ENCODE results near the gene GPC6. TPM values are rescaled to one million over a fixed set of nuclear protein-coding genes. Genes with fewer than 3 reads are reported as not detected.

Gene GPC6
- polyA plus RNA-seq, 1 of the 3 experiments (the other 2 are of a cell fraction): 6.7 TPM

DNA sequence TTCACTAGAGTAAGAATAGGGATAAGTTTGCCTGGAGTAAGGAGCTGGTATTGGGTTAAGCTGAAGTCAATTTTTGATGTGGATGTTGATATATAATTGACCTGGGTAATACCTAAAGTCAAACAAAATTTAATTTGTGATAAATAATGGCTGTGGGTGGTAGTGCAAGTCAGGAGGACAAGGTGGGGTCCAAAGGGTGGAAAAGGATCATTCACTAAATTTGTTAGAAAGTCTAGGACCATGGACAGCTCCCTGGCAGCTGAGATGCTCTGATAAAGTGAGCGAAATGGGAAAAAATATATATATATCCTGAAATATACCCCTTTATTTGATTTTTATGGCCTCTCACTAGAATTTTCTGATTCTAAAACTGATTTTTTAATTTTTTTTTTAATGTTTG lies 463.5 kb downstream of the GPC6 start:
- no peak for TF ChIP-seq ELF1 (IDR thresholded peaks at IDR 0.05)
- TF ChIP-seq, protein P1, sequence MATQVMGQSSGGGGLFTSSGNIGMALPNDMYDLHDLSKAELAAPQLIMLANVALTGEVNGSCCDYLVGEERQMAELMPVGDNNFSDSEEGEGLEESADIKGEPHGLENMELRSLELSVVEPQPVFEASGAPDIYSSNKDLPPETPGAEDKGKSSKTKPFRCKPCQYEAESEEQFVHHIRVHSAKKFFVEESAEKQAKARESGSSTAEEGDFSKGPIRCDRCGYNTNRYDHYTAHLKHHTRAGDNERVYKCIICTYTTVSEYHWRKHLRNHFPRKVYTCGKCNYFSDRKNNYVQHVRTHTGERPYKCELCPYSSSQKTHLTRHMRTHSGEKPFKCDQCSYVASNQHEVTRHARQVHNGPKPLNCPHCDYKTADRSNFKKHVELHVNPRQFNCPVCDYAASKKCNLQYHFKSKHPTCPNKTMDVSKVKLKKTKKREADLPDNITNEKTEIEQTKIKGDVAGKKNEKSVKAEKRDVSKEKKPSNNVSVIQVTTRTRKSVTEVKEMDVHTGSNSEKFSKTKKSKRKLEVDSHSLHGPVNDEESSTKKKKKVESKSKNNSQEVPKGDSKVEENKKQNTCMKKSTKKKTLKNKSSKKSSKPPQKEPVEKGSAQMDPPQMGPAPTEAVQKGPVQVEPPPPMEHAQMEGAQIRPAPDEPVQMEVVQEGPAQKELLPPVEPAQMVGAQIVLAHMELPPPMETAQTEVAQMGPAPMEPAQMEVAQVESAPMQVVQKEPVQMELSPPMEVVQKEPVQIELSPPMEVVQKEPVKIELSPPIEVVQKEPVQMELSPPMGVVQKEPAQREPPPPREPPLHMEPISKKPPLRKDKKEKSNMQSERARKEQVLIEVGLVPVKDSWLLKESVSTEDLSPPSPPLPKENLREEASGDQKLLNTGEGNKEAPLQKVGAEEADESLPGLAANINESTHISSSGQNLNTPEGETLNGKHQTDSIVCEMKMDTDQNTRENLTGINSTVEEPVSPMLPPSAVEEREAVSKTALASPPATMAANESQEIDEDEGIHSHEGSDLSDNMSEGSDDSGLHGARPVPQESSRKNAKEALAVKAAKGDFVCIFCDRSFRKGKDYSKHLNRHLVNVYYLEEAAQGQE (IDR thresholded peaks at IDR 0.05; ENCODE audit: low read depth, low read length): peak; percentile 97
- H3K4me2 ChIP-seq: no peak overlapping the region
- ChIA-PET POLR2A (no interaction called here), CTCF (no interaction called here)
- no peaks in the 10 kb centered on the region; a peak in 2 of 4 replicates for H3K4me1 ChIP-seq (ENCODE audit: control insufficient read depth in 1 of 2, insufficient read depth in 2 of 2, low read depth in 1 of 2, low read length in 1 of 2)
- no peaks in the 10 kb centered on the region for H3K27me3 ChIP-seq (ENCODE audit: insufficient read depth)
- no peaks in the 10 kb centered on the region for H4K20me1 ChIP-seq (ENCODE audit: insufficient read depth)
- no peaks in the 10 kb centered on the region; the same call in 1 of the 2 replicates for H3K9me2 ChIP-seq
- no peak overlapping the region for H2AFZ ChIP-seq (ENCODE audit: low read depth)
- no peak overlapping the region for H3K4me3 ChIP-seq (ENCODE audit: low read depth in 2 of 2, low read length in 1 of 2)
- no peaks in the 10 kb centered on the region for H3K36me3 ChIP-seq (replicated peaks in 1 of 2; ENCODE audit: control insufficient read depth in 1 of 2, insufficient read depth in 2 of 2, low read length in 1 of 2)
- no peak overlapping the region for H3K27ac ChIP-seq (ENCODE audit: low read depth in 2 of 2, low read length in 1 of 2)
- 68% methylated on average over 1 of the region's 1 CpG for WGBS (ENCODE audit: low lambda C conversion rate)
- H3F3A ChIP-seq (replicated peaks; ENCODE audit: insufficient read depth): no peaks in the 10 kb centered on the region
- no peak for DNase-seq
- H3K9me3 ChIP-seq: no peaks in the 10 kb centered on the region; the same call in 1 of the 2 replicates
- no peak overlapping the region for H3K9ac ChIP-seq
- no peaks in the 10 kb centered on the region for H3K79me2 ChIP-seq (ENCODE audit: insufficient read depth)

DNA sequence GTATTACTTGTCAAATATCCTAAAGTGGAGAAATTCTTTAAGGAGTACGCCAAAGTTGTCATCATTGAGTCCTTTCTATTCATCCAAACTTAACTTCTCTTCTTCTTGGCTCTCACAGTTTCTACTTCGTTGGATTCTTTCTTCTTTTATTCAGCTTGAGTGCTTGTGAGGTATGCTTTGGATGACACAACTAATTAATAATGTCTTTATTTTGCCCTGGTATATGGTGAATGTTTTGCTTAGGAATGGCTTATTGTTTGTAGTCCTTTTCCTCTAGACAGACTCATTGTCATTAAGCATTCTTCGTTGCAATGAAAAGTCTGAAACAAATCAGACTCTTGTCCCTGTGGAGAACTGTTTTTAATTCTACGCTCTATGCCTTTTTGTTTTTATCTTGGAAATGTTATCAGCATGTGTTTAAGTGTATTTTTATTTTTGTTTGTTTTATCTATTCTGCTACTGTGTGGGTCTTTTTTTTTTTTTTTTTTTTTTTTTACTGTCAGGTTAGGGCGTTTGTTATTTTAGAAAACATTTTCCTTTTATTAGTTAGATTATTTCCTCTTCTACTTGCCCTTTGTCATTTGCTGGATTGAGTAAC lies 471.5 kb downstream of the GPC6 start:
- Histone ChIP-seq H3K79me2 (ENCODE audit: insufficient read depth) (no peaks in the 10 kb centered on the region), H3K9ac (no peak overlapping the region), H3K36me3 (replicated peaks in 1 of 2; ENCODE audit: control insufficient read depth in 1 of 2, insufficient read depth in 2 of 2, low read length in 1 of 2) (no peaks in the 10 kb centered on the region), H3K9me3 (no peaks in the 10 kb centered on the region), H4K20me1 (ENCODE audit: insufficient read depth) (no peaks in the 10 kb centered on the region), H3K27ac (ENCODE audit: low read depth in 2 of 2, low read length in 1 of 2) (no peak overlapping the region), H3K4me3 (ENCODE audit: low read depth in 2 of 2, low read length in 1 of 2) (no peak overlapping the region), H3K27me3 (ENCODE audit: insufficient read depth) (no peaks in the 10 kb centered on the region), H2AFZ (ENCODE audit: low read depth) (no peak overlapping the region), H3K4me2 (no peak overlapping the region), H3K9me2 (no peaks in the 10 kb centered on the region), H3K4me1 (ENCODE audit: control insufficient read depth in 1 of 2, insufficient read depth in 2 of 2, low read depth in 1 of 2, low read length in 1 of 2) (peaks cover 0 to 7% of the 10 kb centered on the region in 2 experiments; a peak in 1 of 4 replicates), H3F3A (replicated peaks; ENCODE audit: insufficient read depth) (peaks cover 7% of the 10 kb centered on the region)
- ChIA-PET CTCF (interaction anchor here (0.6 to 1.0 kb wide), 2 partner anchors 31 to 421 kb away, joined by 3 read pairs; no protein-coding TSS in a partner anchor), POLR2A (no interaction called here)
- WGBS (ENCODE audit: low lambda C conversion rate): 83% methylated on average over 5 of the region's 5 CpGs
- TF ChIP-seq EP300 (IDR thresholded peaks at IDR 0.05; ENCODE audit: borderline replicate concordance in 1 of 2, low read depth in 1 of 2, low read length in 1 of 2) (no peak), TAF1 (IDR thresholded peaks at IDR 0.05; ENCODE audit: borderline replicate concordance, low read depth, low read length) (no peak), JUND (IDR thresholded peaks at IDR 0.05) (no peak), SMC3 (IDR thresholded peaks at IDR 0.05; ENCODE audit: low read depth, low read length) (no peak), MEF2A (IDR thresholded peaks at IDR 0.05; ENCODE audit: borderline replicate concordance, low read depth) (no peak), EZH2phosphoT487 (IDR thresholded peaks at IDR 0.05; ENCODE audit: borderline replicate concordance, low read depth) (no peak), FOXJ3 (CRISPR knock-in tag; IDR thresholded peaks at IDR 0.05) (no peak), POLR2AphosphoS5 (IDR thresholded peaks at IDR 0.05; ENCODE audit: low read depth, low read length) (no peak), MXI1 (IDR thresholded peaks at IDR 0.05; ENCODE audit: low read depth, low read length) (no peak), NRF1 (IDR thresholded peaks at IDR 0.05; ENCODE audit: low read depth, low read length) (no peak), ELF1 (IDR thresholded peaks at IDR 0.05) (no peak), CTCF (IDR thresholded peaks at IDR 0.05) (no peak), RFX5 (IDR thresholded peaks at IDR 0.05; ENCODE audit: low read length) (no peak), RCOR1 (IDR thresholded peaks at IDR 0.05; ENCODE audit: low read length) (no peak)
- TF ChIP-seq, protein P2, sequence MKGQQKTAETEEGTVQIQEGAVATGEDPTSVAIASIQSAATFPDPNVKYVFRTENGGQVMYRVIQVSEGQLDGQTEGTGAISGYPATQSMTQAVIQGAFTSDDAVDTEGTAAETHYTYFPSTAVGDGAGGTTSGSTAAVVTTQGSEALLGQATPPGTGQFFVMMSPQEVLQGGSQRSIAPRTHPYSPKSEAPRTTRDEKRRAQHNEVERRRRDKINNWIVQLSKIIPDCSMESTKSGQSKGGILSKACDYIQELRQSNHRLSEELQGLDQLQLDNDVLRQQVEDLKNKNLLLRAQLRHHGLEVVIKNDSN (IDR thresholded peaks at IDR 0.05; ENCODE audit: borderline replicate concordance, low read depth): no peak
- TF ChIP-seq, protein P3, sequence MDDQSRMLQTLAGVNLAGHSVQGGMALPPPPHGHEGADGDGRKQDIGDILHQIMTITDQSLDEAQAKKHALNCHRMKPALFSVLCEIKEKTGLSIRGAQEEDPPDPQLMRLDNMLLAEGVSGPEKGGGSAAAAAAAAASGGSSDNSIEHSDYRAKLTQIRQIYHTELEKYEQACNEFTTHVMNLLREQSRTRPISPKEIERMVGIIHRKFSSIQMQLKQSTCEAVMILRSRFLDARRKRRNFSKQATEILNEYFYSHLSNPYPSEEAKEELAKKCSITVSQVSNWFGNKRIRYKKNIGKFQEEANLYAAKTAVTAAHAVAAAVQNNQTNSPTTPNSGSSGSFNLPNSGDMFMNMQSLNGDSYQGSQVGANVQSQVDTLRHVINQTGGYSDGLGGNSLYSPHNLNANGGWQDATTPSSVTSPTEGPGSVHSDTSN (IDR thresholded peaks at IDR 0.05): no peak
- no peak for DNase-seq
